HG02938 (cell line): ENCODE measurements around the gene KIAA1671.

Source experiments
- ATAC-seq: cut with Tn5 transposase; IDR thresholded peaks from one replicate; pipeline ENCODE4 v1.9.1; 2021; ENCODE audit warnings: mild to moderate bottlenecking, moderate library complexity; ENCODE audit not compliant: unreplicated experiment

KIAA1671 gene

GRCh38 chr22:25109878-25110595 lies 157.5 kb downstream of the KIAA1671 start:
- ATAC-seq, result no peak

- ATAC-seq, result no peak
Observed at GRCh38 chr22:25110596-25110845, 158.0 kb downstream of the KIAA1671 start.

- ATAC-seq, result no peak
Observed at GRCh38 chr22:25110846-25111578, 158.5 kb downstream of the KIAA1671 start.

- ATAC-seq, result no peak
Observed at GRCh38 chr22:25111579-25112517, 159.3 kb downstream of the KIAA1671 start.

GRCh38 chr22:25112538-25113253 lies 160.2 kb downstream of the KIAA1671 start:
- ATAC-seq, result no peak

- no peak for ATAC-seq
Observed at GRCh38 chr22:25113316-25113721, 160.8 kb downstream of the KIAA1671 start.

GRCh38 chr22:25114369-25115362 lies 162.2 kb downstream of the KIAA1671 start:
- ATAC-seq, result no peak

GRCh38 chr22:25119609-25120008 lies 167.1 kb downstream of the KIAA1671 start:
- no peak for ATAC-seq

GRCh38 chr22:25120093-25120561 lies 167.6 kb downstream of the KIAA1671 start:
- no peak for ATAC-seq

- ATAC-seq, result no peak
Observed at GRCh38 chr22:25120761-25121212, 168.3 kb downstream of the KIAA1671 start.

GRCh38 chr22:25122136-25122764 lies 169.7 kb downstream of the KIAA1671 start:
- ATAC-seq, result no peak

GRCh38 chr22:25123677-25124076 lies 171.2 kb downstream of the KIAA1671 start:
- no peak for ATAC-seq

- ATAC-seq, result no peak
Observed at GRCh38 chr22:25125693-25126357, 173.3 kb downstream of the KIAA1671 start.

- ATAC-seq, result no peak
Observed at GRCh38 chr22:25126510-25126909, 174.0 kb downstream of the KIAA1671 start.

- ATAC-seq, result no peak
Observed at GRCh38 chr22:25127318-25127717, 174.8 kb downstream of the KIAA1671 start.

GRCh38 chr22:25130462-25130861 lies 177.9 kb downstream of the KIAA1671 start:
- no peak for ATAC-seq

- no peak for ATAC-seq
Observed at GRCh38 chr22:25131198-25131887, 178.8 kb downstream of the KIAA1671 start.

GRCh38 chr22:25134028-25134427 lies 181.5 kb downstream of the KIAA1671 start:
- no peak for ATAC-seq
